Renal cortex interstitium (tissue), 11 donors: ENCODE data around the gene XRCC4. TPM values are rescaled to one million over a fixed set of nuclear protein-coding genes. Genes with fewer than 3 reads are reported as not detected.
"Not testable (repeated sequence)": the region's sequence is repeated elsewhere in the genome, so short reads cannot be mapped to it uniquely, and the experiment has no call there.

ENCODE experiments used
- DNase-seq, 11 donors: peaks; one replicate each; pipeline ENCODE4 v3.0.0-alpha.2; 2013; ENCODE audit warnings: low read depth in 9 of 11, low spot score in 4 of 11; ENCODE audit errors: extremely low read depth in 1 of 11
- polyA plus RNA-seq, 3 donors: library from polyadenylated mRNA; unstranded; fragments of 120-200 nt; gene quantifications; one replicate each; pipeline ENCODE4 v1.2.1, GENCODE V29; 2013; ENCODE audit not compliant: insufficient read length in 3 of 3

Gene XRCC4
- polyA plus RNA-seq, 3 donors: 11.0 to 14.8 (median 11.5) TPM

DNA sequence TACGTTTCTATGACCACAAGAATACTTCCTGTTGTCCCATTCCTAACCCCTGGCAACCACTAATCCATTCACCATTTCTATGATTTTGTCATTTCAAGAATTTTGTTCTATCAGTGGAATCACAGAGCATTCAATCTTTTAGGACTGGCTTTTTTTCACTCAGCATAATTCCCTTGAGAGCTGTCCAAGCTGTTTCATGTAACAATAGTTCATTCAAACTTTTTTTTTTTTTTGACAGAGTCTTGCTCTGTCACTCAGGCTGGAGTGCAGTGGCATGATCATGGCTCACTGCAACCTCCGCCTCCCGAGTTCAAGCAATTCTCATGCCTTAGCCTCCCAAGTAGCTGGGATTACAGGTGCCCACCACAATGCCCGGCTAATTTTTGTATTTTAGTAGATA lies 75.6 kb downstream of the XRCC4 start:
- not testable (repeated sequence) for DNase-seq

DNA sequence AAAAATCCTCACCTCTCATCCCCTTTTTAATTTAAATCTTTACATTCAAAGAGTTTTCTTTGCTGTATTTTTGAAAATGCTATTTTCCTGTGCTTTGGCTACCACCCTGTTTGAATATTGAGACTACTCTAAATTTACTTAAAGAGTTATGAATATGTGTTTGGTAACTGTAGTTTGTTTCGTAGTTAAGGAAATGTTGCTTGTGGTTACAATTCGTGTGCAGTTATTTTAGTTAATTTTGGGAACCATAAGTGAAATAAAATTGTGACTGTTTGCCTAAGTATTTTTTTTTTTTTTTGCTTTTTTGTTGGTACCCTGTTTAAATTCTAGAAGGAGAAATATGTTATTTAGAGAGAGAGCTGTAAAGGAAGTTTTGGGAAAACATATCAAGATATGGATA lies 78.7 kb downstream of the XRCC4 start:
- no peak for DNase-seq

DNA sequence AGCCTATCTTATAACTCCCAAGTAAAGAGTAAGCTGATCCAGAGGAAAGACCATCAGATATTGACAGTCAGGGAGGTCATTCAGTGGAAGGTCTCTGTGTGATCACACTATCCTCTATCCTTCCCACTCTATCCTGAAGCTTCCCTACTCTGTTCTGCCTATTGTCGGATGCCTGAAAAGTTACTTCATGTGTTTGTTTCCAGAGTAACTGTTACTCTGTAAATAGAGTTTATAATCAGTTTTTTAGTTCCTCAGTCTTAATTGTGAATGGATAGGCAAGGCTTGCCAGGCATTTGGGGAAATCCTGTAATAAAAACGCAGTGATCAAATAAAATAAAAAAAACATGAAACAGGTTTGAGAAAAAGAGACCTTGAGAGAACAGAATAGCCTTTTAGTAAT lies 79.8 kb downstream of the XRCC4 start:
- DNase-seq: no peak

DNA sequence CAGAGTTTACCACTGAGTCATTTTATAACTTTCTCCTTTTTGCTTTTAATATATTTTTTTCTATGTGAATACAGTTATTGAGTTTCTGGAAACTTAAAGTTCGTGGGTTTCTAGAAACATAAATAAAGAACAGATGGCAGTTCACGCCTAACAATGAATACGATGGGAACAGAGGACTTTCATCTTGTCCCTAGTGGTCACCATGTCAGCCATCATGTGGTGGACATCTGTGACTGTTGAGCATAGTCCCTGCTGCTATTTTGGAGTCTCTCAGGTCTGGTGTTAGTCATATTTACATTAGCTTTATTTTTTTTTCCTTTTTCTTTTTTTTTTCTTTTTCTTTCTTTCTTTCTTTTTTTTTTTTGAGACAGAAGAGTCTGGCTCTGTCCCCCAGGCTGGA lies 85.3 kb downstream of the XRCC4 start:
- DNase-seq: no peak

DNA sequence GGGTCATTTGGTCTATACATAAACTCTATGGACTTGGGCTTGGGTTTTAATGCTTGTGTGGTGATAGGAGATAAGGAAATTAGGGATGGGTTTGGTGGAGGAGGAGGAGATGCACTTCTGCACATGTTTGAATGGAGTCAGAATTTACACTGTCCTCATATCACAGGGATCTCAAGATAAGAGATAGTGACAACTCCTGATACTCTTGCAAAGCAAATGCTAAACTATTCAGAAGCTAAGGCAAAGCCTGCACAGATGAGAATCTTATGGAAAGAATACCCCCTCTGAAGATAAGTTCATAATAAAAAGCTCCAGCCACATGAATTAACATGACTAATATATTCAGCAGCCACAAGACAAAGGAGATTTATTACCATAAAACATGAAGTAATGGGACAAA lies 90.2 kb downstream of the XRCC4 start:
- DNase-seq: no peak

DNA sequence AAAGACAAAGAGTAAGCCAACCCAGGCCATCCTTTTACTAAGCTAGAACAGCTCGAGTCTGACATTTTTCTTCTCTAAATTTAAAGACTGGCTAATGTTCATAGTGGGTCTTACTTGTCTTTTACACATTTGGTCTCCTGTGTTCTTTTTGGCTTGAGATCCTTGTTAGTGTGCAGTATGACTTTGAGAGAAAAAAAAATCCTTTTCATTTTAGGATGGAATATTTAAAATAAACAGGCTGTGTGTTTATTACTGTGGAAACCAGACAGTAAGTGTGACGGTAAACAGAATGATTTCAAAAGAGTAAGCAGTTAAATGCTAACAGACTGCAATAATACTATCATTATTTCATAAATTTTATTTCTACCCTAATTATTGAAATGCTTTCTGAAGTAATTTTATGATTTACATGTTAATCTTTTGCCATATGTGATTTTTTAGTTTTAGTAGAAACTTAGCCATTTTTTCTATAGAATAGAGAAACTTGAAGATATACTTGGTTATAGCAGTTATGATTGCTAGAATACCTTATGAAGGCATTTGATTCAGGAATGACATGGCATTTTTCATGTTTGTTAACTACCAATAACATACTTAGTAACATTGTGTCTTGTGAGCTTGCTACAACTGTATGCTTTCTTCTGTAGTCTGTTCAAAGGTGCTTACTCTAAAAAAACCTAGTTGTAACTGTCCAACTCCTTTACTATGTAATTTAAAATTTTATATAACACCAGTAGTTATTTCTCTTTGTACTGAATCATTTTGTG lies 92.4 kb downstream of the XRCC4 start:
- DNase-seq: no peak

DNA sequence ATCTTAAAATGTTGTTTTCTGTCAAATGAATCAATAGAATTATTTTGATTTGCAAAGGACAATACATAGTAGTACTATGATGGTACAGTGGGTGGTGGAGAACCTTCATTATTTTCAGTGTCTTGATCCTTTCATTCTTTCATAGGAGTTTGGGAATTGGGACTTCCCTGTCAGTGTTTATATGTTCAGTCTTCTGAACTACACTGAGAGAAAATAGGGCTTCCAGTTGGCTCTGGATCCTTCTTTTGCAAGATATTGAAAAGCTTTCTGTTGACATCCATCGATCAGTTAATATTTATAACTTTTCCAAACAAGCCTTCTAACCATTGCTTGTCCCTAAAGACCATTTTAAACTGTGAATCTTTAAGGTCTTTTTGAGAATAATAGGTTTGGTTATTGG lies 94.7 kb downstream of the XRCC4 start:
- no peak for DNase-seq

DNA sequence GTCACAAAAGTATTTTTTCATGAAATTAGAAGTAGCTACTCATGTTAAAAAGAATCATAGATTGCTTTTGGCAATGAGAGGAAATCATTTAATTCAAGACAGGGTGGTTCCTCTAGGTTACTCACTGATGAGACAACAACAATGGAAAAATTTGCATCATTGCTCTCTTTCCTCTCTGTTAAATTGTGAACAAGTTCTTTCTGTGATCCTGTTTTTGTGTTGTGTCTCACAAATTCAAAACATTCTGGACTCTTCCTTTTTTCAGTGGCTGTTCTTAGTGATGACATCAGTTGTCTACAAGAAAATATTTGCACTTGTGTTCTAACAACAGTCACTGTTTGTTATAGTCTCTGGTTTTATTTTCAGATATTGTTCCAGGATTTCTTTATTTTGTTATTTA lies 95.3 kb downstream of the XRCC4 start:
- DNase-seq: no peak

DNA sequence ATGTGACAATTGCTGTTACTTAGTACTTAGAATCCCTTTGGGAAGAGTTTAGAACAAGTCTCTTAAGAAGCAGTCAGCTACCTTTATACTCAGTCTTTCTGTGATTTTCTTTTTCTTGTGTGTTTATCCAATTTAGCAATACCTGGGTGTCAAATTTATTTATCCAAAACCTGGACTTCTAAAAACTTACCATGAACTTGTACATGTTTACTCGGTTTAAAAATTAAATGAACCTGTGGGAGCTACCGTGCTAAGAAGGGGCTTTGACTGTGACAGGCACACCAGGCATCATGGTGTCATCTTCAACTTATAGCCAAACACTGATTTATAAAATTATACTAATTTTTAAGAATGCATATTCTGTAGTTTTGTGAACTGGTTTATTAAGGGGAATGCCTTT lies 96.5 kb downstream of the XRCC4 start:
- DNase-seq: no peak

DNA sequence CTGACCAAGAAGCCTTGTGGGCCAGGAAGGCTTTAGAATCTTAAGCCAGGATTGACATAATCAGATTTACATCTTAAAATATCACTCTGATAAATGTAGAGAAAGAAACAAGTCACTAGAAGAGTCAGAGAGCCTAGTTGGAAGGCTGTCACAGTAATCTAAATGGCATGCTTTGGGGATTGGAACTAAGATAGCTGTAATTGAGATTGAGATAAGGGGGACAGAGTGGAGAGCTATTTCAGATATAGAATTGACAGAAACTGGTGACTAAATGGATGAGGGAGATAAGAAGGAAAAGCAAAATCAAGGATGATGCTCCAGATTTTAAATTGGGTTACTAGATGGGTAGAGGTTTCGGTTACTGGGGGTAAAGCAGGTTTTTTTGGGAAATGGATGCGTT lies 100.5 kb downstream of the XRCC4 start:
- DNase-seq: no peak

DNA sequence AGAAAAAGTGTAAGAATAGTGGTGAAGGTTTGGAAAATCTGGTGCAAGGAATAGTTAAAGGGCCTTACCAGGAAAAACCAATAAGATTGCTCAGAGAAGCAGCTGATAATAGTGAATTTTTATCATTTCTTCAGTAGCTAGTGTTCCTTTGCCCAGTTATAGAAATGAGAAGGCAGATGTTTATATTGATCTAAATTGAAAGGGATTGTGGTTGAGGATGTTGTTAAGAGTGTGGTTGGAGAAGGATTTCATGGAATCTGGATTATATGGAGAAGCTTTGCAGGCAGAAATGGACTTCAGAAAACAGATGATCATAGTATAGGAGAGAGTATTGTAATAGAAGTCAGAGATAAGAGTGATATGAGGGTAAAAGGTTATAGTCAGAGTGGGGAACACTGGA lies 102.6 kb downstream of the XRCC4 start:
- no peak for DNase-seq

DNA sequence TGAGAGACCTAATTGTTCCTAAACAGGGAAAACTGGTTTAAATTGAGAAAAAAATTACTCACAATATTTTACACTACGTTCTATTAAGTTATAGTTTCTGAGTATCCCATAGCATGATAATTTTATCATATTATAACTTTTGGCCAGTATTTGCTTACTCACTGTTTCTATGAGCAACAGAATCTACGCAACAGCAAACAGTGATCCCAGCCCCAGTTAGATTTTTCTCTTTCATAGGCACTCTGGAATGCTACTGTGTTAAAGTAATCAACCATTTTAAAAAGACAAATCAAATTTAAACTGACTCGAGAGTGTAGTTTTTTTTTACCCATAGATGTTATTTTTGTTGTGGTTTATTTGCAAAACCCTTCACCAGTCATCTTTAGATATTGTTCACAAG lies 107.2 kb downstream of the XRCC4 start:
- DNase-seq: no peak

DNA sequence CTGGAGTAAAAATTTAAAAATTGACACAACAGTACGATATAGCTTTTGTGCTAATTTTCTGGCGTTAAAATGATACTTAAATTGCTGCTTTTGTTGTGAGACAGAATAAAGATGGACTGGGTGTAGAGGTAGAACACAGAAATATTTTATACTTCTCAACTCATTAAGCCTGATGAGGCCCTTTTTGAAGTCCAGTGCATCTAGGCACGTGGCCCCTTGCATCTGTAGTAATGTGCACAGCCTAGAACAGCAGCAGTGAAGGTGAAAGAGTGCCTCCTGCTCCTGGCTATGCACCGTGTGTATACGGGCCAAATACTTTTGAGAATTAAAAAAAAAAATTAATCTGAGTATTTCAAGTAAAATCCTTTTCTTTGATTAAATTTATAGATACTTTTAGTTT lies 115.6 kb downstream of the XRCC4 start:
- no peak for DNase-seq

DNA sequence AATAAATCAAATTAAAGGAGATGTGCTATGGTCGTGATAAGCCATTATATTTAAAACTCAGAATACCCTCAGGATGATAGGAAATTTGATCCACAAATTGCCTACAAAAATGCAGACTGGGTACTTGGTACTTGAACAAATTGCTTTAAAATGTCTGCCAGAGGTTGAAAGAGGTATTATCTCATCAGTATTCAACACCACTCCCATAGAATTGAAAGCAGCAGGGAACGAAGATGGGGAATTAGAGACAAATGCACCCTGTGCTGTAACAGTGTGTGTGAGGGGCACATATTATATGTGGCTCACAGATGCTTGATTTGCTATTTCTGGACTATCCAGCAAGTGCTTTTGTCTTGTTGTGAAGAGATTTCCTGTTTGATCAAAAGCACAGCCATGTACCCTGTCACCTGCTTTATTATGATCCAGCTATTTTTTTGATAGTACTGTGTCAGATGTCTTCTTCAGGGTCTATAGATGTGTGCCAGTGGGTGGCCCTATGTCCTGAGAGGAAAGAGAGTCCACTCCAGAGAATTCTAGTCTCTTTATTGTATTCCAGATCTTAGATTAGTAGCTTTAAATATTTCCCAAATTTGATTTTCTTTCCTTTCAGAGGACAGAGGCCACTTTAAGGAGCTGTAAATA lies 120.1 kb downstream of the XRCC4 start:
- no peak for DNase-seq

DNA sequence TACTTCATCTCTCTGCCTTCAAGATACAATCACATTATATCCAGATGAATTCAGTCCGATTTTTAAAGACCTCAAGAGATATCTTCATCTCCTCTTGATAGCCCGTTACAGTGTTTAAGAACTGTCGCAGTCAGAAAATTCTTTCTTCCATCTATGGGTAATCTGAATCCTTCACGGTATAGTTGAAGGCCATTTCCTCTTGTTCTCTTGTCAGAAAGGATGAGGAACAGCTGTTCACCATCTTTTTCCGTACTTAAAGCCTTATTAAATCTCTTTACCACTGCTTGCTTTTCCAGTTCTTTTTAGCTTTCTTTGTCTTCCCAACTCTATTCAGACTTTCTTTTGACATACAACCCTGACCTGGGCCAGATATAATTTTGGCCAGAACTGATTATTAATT lies 121.8 kb downstream of the XRCC4 start:
- DNase-seq: peak; percentile 10 to 56 (median 33)

DNA sequence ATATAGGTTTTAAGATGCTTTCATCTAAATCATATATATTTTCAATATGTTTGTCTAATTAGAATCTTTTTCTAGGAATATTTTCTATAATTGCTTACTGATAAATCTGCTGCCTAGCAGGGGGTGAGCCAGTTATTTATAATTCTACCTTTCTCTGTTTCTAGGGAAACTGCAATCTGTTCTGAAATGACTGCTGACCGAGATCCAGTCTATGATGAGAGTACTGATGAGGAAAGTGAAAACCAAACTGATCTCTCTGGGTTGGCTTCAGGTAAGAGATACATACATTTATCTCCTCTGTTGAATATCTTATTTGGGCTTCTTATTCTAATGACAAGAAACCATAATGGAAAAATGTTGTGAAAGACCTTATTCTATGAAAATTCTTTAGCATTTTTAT lies 127.3 kb downstream of the XRCC4 start:
- no peak for DNase-seq

DNA sequence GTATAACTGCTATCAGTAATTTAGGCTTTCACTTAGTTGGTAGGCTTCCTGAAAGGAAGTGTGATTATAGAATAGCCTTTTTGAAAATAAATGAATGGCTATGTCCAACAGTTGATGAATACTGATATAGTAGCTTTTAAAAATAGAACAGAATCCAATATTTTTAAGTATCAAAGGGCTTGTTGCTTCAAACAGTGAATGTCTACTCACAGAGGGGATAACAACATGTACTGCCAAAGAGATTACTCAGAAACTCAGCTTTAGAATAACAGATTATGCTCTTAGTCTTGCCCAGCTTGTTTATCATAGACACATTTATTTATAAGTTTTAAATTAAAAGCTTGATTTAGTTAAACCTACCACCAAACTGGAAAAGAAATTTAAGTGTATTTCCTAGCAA lies 132.6 kb downstream of the XRCC4 start:
- DNase-seq: no peak

DNA sequence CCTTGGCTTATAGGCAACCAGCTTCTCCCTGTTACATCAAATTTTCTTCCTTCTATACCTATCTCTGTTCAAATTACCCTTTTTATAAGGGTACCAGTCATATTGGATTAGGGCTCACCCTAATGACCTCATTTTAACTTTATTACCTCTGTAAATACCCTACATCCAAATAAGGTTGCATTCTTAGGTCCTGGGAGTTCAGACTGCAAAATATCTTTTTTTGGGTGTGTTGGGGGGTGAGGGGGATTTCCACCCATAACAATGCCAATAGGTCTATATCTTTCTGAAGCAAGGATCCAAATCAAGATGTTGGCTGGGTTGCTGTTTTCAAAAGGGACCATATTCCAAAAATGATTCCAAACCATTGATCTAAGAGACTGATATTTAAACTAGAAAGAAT lies 141.7 kb downstream of the XRCC4 start:
- DNase-seq: no peak

DNA sequence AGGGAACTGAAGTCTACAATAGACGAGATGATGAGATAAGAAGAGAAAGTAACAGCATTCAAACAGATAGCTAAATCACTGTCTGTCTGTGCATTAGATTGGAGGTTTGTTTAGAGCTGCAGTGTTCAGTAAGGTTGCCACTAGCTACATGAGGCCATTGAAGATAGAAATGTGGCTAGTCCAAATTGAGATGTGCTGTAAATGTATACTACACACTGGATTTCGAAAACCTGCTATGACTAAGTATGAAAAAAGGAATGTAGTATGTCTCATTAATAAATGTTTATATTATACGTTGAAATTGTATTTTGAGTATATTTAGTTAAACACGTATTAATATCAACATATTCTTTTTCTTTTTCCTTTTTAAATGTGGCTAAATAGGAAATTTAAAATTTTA lies 142.1 kb downstream of the XRCC4 start:
- DNase-seq: no peak

DNA sequence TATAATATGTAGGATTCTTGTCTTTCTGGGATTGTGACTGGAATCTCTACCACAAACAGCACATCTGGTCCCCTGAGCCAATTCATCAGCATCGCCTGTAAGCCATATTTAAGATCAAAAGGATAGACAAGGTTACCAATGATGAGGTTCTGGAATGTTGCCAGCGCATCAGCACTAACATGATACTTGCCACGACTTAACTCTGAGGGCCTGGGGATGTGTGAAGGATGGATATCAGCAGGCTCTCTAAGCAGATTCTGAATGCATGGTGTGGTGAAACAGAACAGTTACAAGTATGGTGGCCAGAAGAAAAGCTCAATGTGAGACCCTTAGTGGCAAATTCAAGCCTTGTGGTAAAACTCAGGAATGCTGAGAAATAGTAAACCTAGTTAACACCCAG lies 143.0 kb downstream of the XRCC4 start:
- no peak for DNase-seq

DNA sequence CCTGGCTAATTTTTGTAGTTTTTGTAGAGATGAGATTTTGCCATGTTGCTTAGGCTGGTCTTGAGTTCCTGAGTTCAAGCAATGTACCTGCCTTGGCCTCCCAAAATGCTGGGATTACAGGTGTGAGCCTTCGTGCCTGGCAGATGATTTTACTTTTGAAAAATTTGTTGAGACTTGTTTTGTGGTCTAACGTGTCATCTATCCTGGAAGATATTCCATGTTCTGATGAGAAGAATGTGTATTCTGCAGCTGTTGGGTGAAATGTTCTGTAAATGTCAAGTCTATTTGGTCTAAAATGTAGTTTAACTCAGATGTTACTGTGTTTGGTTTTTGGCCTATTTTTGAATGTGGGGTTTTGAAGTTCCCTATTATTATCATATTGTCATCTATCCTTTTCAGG lies 145.6 kb downstream of the XRCC4 start:
- no peak for DNase-seq
